ENCODE data around the gene NINJ1.

DNA sequence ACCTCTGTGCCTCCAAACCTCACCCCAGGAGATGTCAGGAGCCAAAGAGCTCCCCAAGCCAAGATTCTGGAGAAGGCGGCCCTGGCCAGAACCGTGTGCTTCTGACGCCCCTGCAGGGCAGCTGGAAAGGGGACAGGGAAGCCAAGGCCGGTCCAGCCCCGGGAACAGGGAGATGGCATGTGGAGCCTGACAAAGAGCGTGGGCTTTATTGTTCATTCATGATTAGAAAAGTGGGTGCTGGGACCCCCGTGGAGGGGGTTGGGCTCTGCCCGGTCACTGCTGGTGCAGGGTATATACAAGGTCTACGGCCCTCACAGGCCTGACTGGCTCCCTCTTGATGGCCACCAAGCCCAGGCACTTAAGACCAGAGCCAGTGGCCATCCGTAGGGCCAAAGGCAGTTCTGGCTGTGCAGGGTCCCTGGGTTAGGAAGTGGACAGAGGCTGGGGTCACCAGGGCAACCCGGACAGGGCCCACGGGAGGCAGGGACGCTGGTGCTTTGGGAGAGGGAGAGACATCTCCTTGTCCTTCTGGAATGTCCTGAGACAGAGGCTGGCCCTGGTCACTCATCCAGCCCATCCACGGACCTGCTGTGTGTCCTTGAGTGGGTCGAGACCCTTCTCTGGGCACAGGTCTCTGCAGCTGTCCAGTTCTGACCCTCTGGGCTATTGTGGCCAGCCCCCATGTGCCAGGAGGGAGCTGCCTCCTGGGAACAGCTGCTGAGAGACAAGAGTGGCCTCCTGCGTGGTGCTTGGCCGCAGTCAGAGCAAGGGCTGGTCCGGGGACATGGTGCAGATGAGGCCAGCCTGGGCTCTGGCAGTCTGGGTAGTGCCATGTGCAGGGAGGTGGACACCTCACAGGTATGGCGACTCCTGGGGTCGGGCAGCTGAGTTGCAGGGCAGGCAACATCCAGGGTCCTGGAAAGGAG is 12.5 kb downstream of the NINJ1 start:
- TF ChIP-seq, protein P1, sequence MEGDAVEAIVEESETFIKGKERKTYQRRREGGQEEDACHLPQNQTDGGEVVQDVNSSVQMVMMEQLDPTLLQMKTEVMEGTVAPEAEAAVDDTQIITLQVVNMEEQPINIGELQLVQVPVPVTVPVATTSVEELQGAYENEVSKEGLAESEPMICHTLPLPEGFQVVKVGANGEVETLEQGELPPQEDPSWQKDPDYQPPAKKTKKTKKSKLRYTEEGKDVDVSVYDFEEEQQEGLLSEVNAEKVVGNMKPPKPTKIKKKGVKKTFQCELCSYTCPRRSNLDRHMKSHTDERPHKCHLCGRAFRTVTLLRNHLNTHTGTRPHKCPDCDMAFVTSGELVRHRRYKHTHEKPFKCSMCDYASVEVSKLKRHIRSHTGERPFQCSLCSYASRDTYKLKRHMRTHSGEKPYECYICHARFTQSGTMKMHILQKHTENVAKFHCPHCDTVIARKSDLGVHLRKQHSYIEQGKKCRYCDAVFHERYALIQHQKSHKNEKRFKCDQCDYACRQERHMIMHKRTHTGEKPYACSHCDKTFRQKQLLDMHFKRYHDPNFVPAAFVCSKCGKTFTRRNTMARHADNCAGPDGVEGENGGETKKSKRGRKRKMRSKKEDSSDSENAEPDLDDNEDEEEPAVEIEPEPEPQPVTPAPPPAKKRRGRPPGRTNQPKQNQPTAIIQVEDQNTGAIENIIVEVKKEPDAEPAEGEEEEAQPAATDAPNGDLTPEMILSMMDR (IDR thresholded peaks at IDR 0.05): no peak
- TF ChIP-seq EZH2 (IDR thresholded peaks at IDR 0.05) (no peak), EZH2phosphoT487 (IDR thresholded peaks at IDR 0.05) (no peak)

Measured in neural progenitor cell (in vitro differentiated cells).